Measurements from ENCODE around the gene NDUFAF2. TPM values are rescaled to one million over a fixed set of nuclear protein-coding genes. Genes with fewer than 3 reads are reported as not detected.

NDUFAF2 gene
- total and polyA plus RNA-seq, 2 experiments from 2014 or later: 31.6 to 155 TPM

GRCh38 chr5:61000887-61001286 lies 55.9 kb downstream of the NDUFAF2 start:
- H2AFZ ChIP-seq: no peak overlapping the region
- H3K4me2 ChIP-seq: no peak overlapping the region
- Mint-ChIP-seq H3K4me3 (no peak overlapping the region), H3K4me1 (peaks cover 15% of the 10 kb centered on the region), H3K36me3 (ENCODE audit: low read depth) (peaks cover 6% of the 10 kb centered on the region; the same call in 2 of the 3 replicates), H3K27ac (no peak overlapping the region), H3K27me3 (ENCODE audit: insufficient read depth, low read depth, poor library complexity) (no peaks in the 10 kb centered on the region), H3K9me3 (no peaks in the 10 kb centered on the region)
- H3F3A ChIP-seq (replicated peaks; ENCODE audit: low read depth): no peaks in the 10 kb centered on the region
- H3K9me2 ChIP-seq (ENCODE audit: insufficient read depth): no peaks in the 10 kb centered on the region
- no peak for DNase-seq (ENCODE audit: low spot score)
- no peaks in the 10 kb centered on the region for H3K36me3 ChIP-seq (ENCODE audit: insufficient read depth)
- TF ChIP-seq ZNF331 (CRISPR knock-in tag; IDR thresholded peaks at IDR 0.05; ENCODE audit: low read depth): no peak
- TF ChIP-seq EZH2 (IDR thresholded peaks at IDR 0.05; ENCODE audit: low read depth, unreplicated experiment): no peak
- no peak for TF ChIP-seq POLR2AphosphoS5 (IDR thresholded peaks at IDR 0.05; ENCODE audit: low read depth)
- TF ChIP-seq STAT1 (IDR thresholded peaks at IDR 0.05; ENCODE audit: unreplicated experiment): no peak
- no peak for TF ChIP-seq JUNB (IDR thresholded peaks at IDR 0.05; ENCODE audit: unreplicated experiment)
- TF ChIP-seq NANOG (IDR thresholded peaks at IDR 0.05; ENCODE audit: borderline replicate concordance): no peak
- no peak overlapping the region for H3K4me3 ChIP-seq
- H4K20me1 ChIP-seq (replicated peaks; ENCODE audit: insufficient read depth): no peaks in the 10 kb centered on the region
- no peak overlapping the region for H3K27ac ChIP-seq (ENCODE audit: low read depth)
- H3K4me1 ChIP-seq (ENCODE audit: insufficient read depth): peaks cover 5% of the 10 kb centered on the region; the same call in 1 of the 2 replicates
- no peak for ATAC-seq
- H3K79me2 ChIP-seq (replicated peaks; ENCODE audit: insufficient read depth): no peaks in the 10 kb centered on the region; the same call in 1 of the 2 replicates
- no peaks in the 10 kb centered on the region for H3K27me3 ChIP-seq (ENCODE audit: insufficient read depth)

- Histone ChIP-seq H2AFZ (no peak overlapping the region), H3K9me2 (ENCODE audit: insufficient read depth) (no peaks in the 10 kb centered on the region), H4K20me1 (replicated peaks; ENCODE audit: insufficient read depth) (no peaks in the 10 kb centered on the region), H3K4me3 (no peak overlapping the region), H3K36me3 (ENCODE audit: insufficient read depth) (no peaks in the 10 kb centered on the region), H3K4me2 (no peak overlapping the region), H3K79me2 (replicated peaks; ENCODE audit: insufficient read depth) (no peaks in the 10 kb centered on the region; the same call in 1 of the 2 replicates), H3K27me3 (ENCODE audit: insufficient read depth) (no peaks in the 10 kb centered on the region), H3F3A (replicated peaks; ENCODE audit: low read depth) (no peaks in the 10 kb centered on the region), H3K27ac (ENCODE audit: low read depth) (no peak overlapping the region), H3K4me1 (ENCODE audit: insufficient read depth) (peaks cover 5% of the 10 kb centered on the region; the same call in 1 of the 2 replicates)
- H3K4me3 Mint-ChIP-seq: no peak overlapping the region
- H3K36me3 Mint-ChIP-seq (ENCODE audit: low read depth): peaks cover 6% of the 10 kb centered on the region; the same call in 2 of the 3 replicates
- no peak for ATAC-seq
- TF ChIP-seq CREB1 (CRISPR knock-in tag; IDR thresholded peaks at IDR 0.05; ENCODE audit: low read depth) (no peak), NANOG (IDR thresholded peaks at IDR 0.05; ENCODE audit: borderline replicate concordance) (no peak), EZH2phosphoT487 (IDR thresholded peaks at IDR 0.05; ENCODE audit: unreplicated experiment) (no peak), JUNB (IDR thresholded peaks at IDR 0.05; ENCODE audit: unreplicated experiment) (no peak), ZNF462 (CRISPR knock-in tag; IDR thresholded peaks at IDR 0.05) (no peak), ZNF114 (CRISPR knock-in tag; IDR thresholded peaks at IDR 0.05) (no peak)
- no peak overlapping the region for H3K27ac Mint-ChIP-seq
- H3K27me3 Mint-ChIP-seq (ENCODE audit: insufficient read depth, low read depth, poor library complexity): no peaks in the 10 kb centered on the region
- peaks cover 15% of the 10 kb centered on the region for H3K4me1 Mint-ChIP-seq
- no peak for DNase-seq (ENCODE audit: low spot score)
- no peaks in the 10 kb centered on the region; the same call in 2 of the 3 replicates for H3K9me3 Mint-ChIP-seq
Observed at GRCh38 chr5:61001647-61002046, 56.6 kb downstream of the NDUFAF2 start.

Data from GM23338 (cell line).